Measurements from ENCODE around the gene SRP9. TPM values are rescaled to one million over a fixed set of nuclear protein-coding genes. Genes with fewer than 3 reads are reported as not detected.

SRP9 gene
- total and polyA plus RNA-seq, 2 experiments from 2014 or later = 640 to 728 TPM

DNA sequence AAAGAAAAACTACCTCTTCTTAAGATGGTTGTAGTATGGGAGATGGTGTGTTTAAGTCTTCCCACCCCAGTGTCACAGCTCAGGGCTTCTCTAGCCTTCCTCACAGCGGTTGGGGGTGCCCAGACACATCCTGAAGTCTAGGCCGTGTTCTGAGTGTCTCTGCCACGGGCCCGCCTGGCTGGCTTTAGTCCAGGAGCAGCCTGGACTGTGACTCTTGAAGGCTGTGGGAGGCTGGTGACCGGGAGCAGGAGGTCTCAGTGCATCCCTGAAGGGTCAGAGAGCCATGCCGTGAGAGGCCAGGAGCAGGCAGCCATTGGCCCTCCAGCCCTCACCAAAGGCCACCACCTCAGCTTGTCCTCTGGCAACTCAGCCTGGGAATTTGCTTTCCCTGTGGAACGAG lies 36.8 kb downstream of the SRP9 start:
- H3K4me1 Mint-ChIP-seq = peaks cover 55% of the 10 kb centered on the region

More for the DNA sequence above, 36.8 kb downstream of the SRP9 start:
- Histone ChIP-seq H2AFZ (no peak overlapping the region), H3K27ac (ENCODE audit: low read depth) (no peak overlapping the region), H3K36me3 (ENCODE audit: insufficient read depth) (no peaks in the 10 kb centered on the region), H3K9me2 (ENCODE audit: insufficient read depth) (no peaks in the 10 kb centered on the region), H3K4me3 (no peak overlapping the region), H4K20me1 (replicated peaks; ENCODE audit: insufficient read depth) (0 out of 2 replicates have a peak, but pooled peaks cover 1% of the 10 kb centered on the region), H3K79me2 (replicated peaks; ENCODE audit: insufficient read depth) (peaks cover 62% of the 10 kb centered on the region), H3F3A (replicated peaks; ENCODE audit: low read depth) (0 out of 2 replicates have a peak, but pooled peaks cover 22% of the 10 kb centered on the region), H3K4me2 (no peak overlapping the region), H3K27me3 (ENCODE audit: insufficient read depth) (no peaks in the 10 kb centered on the region), H3K4me1 (ENCODE audit: insufficient read depth) (peaks cover 59% of the 10 kb centered on the region)
- H3K27me3 Mint-ChIP-seq (ENCODE audit: insufficient read depth, low read depth, poor library complexity) = peaks cover 12% of the 10 kb centered on the region
- no peak overlapping the region for H3K4me3 Mint-ChIP-seq
- H3K27ac Mint-ChIP-seq = no peak overlapping the region
- no peak for TF ChIP-seq ZNF331 (CRISPR knock-in tag; IDR thresholded peaks at IDR 0.05; ENCODE audit: low read depth)
- TF ChIP-seq EZH2phosphoT487 (IDR thresholded peaks at IDR 0.05; ENCODE audit: unreplicated experiment) = no peak
- no peak for TF ChIP-seq CREB1 (CRISPR knock-in tag; IDR thresholded peaks at IDR 0.05; ENCODE audit: low read depth)
- no peak for TF ChIP-seq NANOG (IDR thresholded peaks at IDR 0.05; ENCODE audit: borderline replicate concordance)
- TF ChIP-seq, protein P1, sequence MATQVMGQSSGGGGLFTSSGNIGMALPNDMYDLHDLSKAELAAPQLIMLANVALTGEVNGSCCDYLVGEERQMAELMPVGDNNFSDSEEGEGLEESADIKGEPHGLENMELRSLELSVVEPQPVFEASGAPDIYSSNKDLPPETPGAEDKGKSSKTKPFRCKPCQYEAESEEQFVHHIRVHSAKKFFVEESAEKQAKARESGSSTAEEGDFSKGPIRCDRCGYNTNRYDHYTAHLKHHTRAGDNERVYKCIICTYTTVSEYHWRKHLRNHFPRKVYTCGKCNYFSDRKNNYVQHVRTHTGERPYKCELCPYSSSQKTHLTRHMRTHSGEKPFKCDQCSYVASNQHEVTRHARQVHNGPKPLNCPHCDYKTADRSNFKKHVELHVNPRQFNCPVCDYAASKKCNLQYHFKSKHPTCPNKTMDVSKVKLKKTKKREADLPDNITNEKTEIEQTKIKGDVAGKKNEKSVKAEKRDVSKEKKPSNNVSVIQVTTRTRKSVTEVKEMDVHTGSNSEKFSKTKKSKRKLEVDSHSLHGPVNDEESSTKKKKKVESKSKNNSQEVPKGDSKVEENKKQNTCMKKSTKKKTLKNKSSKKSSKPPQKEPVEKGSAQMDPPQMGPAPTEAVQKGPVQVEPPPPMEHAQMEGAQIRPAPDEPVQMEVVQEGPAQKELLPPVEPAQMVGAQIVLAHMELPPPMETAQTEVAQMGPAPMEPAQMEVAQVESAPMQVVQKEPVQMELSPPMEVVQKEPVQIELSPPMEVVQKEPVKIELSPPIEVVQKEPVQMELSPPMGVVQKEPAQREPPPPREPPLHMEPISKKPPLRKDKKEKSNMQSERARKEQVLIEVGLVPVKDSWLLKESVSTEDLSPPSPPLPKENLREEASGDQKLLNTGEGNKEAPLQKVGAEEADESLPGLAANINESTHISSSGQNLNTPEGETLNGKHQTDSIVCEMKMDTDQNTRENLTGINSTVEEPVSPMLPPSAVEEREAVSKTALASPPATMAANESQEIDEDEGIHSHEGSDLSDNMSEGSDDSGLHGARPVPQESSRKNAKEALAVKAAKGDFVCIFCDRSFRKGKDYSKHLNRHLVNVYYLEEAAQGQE (IDR thresholded peaks at IDR 0.05; ENCODE audit: unreplicated experiment) = no peak
- TF ChIP-seq JUNB (IDR thresholded peaks at IDR 0.05; ENCODE audit: unreplicated experiment) = no peak
- TF ChIP-seq POLR2AphosphoS5 (IDR thresholded peaks at IDR 0.05; ENCODE audit: low read depth) = no peak
- no peak for TF ChIP-seq ZNF114 (CRISPR knock-in tag; IDR thresholded peaks at IDR 0.05)
- no peak for TF ChIP-seq STAT1 (IDR thresholded peaks at IDR 0.05; ENCODE audit: unreplicated experiment)
- TF ChIP-seq EZH2 (IDR thresholded peaks at IDR 0.05; ENCODE audit: low read depth, unreplicated experiment) = no peak
- TF ChIP-seq, protein P2, sequence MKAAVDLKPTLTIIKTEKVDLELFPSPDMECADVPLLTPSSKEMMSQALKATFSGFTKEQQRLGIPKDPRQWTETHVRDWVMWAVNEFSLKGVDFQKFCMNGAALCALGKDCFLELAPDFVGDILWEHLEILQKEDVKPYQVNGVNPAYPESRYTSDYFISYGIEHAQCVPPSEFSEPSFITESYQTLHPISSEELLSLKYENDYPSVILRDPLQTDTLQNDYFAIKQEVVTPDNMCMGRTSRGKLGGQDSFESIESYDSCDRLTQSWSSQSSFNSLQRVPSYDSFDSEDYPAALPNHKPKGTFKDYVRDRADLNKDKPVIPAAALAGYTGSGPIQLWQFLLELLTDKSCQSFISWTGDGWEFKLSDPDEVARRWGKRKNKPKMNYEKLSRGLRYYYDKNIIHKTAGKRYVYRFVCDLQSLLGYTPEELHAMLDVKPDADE (IDR thresholded peaks at IDR 0.05) = no peak
- TF ChIP-seq, protein P3, sequence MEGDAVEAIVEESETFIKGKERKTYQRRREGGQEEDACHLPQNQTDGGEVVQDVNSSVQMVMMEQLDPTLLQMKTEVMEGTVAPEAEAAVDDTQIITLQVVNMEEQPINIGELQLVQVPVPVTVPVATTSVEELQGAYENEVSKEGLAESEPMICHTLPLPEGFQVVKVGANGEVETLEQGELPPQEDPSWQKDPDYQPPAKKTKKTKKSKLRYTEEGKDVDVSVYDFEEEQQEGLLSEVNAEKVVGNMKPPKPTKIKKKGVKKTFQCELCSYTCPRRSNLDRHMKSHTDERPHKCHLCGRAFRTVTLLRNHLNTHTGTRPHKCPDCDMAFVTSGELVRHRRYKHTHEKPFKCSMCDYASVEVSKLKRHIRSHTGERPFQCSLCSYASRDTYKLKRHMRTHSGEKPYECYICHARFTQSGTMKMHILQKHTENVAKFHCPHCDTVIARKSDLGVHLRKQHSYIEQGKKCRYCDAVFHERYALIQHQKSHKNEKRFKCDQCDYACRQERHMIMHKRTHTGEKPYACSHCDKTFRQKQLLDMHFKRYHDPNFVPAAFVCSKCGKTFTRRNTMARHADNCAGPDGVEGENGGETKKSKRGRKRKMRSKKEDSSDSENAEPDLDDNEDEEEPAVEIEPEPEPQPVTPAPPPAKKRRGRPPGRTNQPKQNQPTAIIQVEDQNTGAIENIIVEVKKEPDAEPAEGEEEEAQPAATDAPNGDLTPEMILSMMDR (conservative IDR thresholded peaks at IDR 0.05; ENCODE audit: low read depth in 2 of 2) = no peak
- TF ChIP-seq, protein P4, sequence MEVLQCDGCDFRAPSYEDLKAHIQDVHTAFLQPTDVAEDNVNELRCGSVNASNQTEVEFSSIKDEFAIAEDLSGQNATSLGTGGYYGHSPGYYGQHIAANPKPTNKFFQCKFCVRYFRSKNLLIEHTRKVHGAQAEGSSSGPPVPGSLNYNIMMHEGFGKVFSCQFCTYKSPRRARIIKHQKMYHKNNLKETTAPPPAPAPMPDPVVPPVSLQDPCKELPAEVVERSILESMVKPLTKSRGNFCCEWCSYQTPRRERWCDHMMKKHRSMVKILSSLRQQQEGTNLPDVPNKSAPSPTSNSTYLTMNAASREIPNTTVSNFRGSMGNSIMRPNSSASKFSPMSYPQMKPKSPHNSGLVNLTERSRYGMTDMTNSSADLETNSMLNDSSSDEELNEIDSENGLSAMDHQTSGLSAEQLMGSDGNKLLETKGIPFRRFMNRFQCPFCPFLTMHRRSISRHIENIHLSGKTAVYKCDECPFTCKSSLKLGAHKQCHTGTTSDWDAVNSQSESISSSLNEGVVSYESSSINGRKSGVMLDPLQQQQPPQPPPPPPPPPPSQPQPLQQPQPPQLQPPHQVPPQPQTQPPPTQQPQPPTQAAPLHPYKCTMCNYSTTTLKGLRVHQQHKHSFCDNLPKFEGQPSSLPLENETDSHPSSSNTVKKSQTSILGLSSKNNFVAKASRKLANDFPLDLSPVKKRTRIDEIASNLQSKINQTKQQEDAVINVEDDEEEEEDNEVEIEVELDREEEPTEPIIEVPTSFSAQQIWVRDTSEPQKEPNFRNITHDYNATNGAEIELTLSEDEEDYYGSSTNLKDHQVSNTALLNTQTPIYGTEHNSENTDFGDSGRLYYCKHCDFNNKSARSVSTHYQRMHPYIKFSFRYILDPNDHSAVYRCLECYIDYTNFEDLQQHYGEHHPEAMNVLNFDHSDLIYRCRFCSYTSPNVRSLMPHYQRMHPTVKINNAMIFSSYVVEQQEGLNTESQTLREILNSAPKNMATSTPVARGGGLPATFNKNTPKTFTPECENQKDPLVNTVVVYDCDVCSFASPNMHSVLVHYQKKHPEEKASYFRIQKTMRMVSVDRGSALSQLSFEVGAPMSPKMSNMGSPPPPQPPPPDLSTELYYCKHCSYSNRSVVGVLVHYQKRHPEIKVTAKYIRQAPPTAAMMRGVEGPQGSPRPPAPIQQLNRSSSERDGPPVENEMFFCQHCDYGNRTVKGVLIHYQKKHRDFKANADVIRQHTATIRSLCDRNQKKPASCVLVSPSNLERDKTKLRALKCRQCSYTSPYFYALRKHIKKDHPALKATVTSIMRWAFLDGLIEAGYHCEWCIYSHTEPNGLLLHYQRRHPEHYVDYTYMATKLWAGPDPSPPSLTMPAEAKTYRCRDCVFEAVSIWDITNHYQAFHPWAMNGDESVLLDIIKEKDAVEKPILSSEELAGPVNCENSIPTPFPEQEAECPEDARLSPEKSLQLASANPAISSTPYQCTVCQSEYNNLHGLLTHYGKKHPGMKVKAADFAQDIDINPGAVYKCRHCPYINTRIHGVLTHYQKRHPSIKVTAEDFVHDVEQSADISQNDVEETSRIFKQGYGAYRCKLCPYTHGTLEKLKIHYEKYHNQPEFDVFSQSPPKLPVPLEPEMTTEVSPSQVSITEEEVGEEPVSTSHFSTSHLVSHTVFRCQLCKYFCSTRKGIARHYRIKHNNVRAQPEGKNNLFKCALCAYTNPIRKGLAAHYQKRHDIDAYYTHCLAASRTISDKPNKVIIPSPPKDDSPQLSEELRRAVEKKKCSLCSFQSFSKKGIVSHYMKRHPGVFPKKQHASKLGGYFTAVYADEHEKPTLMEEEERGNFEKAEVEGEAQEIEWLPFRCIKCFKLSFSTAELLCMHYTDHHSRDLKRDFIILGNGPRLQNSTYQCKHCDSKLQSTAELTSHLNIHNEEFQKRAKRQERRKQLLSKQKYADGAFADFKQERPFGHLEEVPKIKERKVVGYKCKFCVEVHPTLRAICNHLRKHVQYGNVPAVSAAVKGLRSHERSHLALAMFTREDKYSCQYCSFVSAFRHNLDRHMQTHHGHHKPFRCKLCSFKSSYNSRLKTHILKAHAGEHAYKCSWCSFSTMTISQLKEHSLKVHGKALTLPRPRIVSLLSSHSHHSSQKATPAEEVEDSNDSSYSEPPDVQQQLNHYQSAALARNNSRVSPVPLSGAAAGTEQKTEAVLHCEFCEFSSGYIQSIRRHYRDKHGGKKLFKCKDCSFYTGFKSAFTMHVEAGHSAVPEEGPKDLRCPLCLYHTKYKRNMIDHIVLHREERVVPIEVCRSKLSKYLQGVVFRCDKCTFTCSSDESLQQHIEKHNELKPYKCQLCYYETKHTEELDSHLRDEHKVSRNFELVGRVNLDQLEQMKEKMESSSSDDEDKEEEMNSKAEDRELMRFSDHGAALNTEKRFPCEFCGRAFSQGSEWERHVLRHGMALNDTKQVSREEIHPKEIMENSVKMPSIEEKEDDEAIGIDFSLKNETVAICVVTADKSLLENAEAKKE (CRISPR knock-in tag; IDR thresholded peaks at IDR 0.05) = no peak
- ATAC-seq = no peak
- H3K36me3 Mint-ChIP-seq (ENCODE audit: low read depth) = peaks cover 13% of the 10 kb centered on the region
- DNase-seq (ENCODE audit: low spot score) = no peak
- H3K9me3 Mint-ChIP-seq = no peaks in the 10 kb centered on the region

Data from GM23338 (cell line).